Psoas muscle (tissue), 8 donors: ENCODE data around the gene RAD51B. TPM values are rescaled to one million over a fixed set of nuclear protein-coding genes. Genes with fewer than 3 reads are reported as not detected.
A peak's percentile ranks its signal among the peaks of the same experiment; 100 is the strongest.

Experiments
- ATAC-seq, 4 donors: fragments of 200-7000 bp; cut with Tn5 transposase; one replicate each; pipeline ENCODE4 v1.9.1; 2020; ENCODE audit warnings: moderate library complexity in 3 of 4, mild to moderate bottlenecking in 2 of 4
- DNase-seq, 2 donors: peaks; one replicate each; pipeline ENCODE4 v3.0.0-alpha.2; 2020
- H3K27ac ChIP-seq: fragments of 200-600 bp; one replicate; pipeline ENCODE4 v1.8.0; 2022
- H3K27me3 ChIP-seq, 3 donors: fragments of 200-600 bp in 1 of 3; one replicate each; pipeline versions ENCODE4 v1.6.1 to v1.8.0; 2013 to 2022; ENCODE audit warnings: low read length in 2 of 3, mild to moderate bottlenecking in 2 of 3, moderate library complexity in 1 of 3; ENCODE audit not compliant: insufficient read depth in 3 of 3
- H3K36me3 ChIP-seq, 2 donors: fragments of 200-600 bp in 1 of 2; one replicate each; pipeline versions ENCODE4 v1.6.1 to v1.8.0; 2013 to 2022; ENCODE audit warnings: low read depth in 1 of 2, mild to moderate bottlenecking in 1 of 2, moderate library complexity in 1 of 2; ENCODE audit not compliant: insufficient read depth in 1 of 2
- H3K4me1 ChIP-seq: fragments of 200-600 bp; one replicate; pipeline ENCODE4 v1.8.0; 2022
- H3K4me3 ChIP-seq: fragments of 200-600 bp; one replicate; pipeline ENCODE4 v1.8.0; 2022; ENCODE audit warnings: mild to moderate bottlenecking
- H3K9me3 ChIP-seq: fragments of 200-600 bp; one replicate; pipeline ENCODE4 v1.8.0; 2022
- WGBS, 3 donors: extraction: QIAGEN DNeasy Blood & Tissue Kit; methylation state at CpG; one replicate each; pipeline versions ENCODE4 v1.1.6 to v1.1.7; 2013; 5-methylcytosine and 5-hydroxymethylcytosine counted together
- intact Hi-C, 2 donors: fragments of 100-400 bp; cut with DNase I; formaldehyde crosslinking; loops; one replicate each; pipeline versions ENCODE4 v1.11.0 to v1.14.2; 2022
- polyA plus RNA-seq, 3 donors: library from polyadenylated mRNA; stranded (reverse); fragments of 200-250 nt; gene quantifications; one replicate each; pipeline ENCODE4 v1.2.3, GENCODE V29; 2013
- total RNA-seq, 4 donors: library from RNA; stranded (reverse); fragmentation: NEBNext Ultra II Directional in 2 of 4; extraction: Animal tissue kit (Norgen Biotek cat#: 25700) in 2 of 4; gene quantifications; one replicate each; pipeline versions ENCODE4 v1.2.1 to v1.2.4, GENCODE V29; 2021 to 2023
- TF ChIP-seq, protein P1 (sequence below): fragments of 200-600 bp; IDR thresholded peaks from one replicate; pipeline ENCODE4 v1.8.0; 2022; ENCODE audit warnings: antibody characterized with exemption
- donor health status: healthy with polysubstance abuse.
- donor health status: DM: no; HTN: no; CAD: no; lungs with moderate emphysema.
- donor health status: Bipolar disorder and iron deficiency.
- donor health status: healthy.
- donor health status: DM: yes; HTN: yes; CAD: no.
- donor health status: DM: no; HTN: no; CAD: no.
- donor health status: DM: no; HTN: no; CAD: no.
- donor health status: DM: yes; HTN: yes; CAD: no.

The RAD51B gene
- total and polyA plus RNA-seq, 7 donors, result 0.60 to 7.2 (median 2.2) TPM

DNA sequence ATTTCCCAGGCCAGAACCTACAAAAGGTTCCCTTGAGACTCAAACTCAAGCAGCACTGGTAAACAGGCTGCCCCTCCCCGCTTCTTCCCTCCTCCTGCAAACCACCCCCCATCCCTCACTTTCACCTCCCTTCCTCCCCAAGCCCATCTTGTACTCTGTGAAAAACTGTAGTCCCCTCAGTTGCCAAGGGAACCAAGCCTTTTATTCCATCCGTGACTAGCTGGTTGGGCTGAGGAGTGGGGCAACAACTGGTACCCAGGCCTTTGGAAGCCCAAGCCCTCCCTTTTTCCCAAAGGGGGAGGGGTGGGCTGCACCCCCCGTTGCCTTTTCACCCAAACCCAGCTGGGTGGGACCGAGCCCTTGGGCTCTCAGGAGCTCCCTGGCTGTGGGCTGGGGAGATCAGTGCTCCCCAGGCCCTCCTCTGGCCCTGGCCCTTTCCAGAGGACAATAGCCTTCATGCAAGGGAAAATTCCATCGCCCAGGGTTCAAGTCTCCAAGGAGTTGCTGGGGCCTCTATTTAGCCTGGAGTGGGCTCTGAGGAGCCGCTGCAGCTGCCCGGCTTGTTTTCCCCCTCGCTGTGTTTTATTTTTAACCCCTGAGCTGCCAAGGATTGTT lies 911.3 kb downstream of the RAD51B start:
- no peak overlapping the region for H3K27ac ChIP-seq
- H3K9me3 ChIP-seq, result no peaks in the 10 kb centered on the region
- intact Hi-C loops, result no loop called here
- DNase-seq (no peak), ATAC-seq (no peak)
- 35 to 38% (median 36%) methylated on average over 8 of the region's 8 CpGs for WGBS, 3 donors
- H3K4me1 ChIP-seq, result no peaks in the 10 kb centered on the region
- no peaks in the 10 kb centered on the region for H3K27me3 ChIP-seq
- no peak overlapping the region for H3K4me3 ChIP-seq
- TF ChIP-seq, protein P1, sequence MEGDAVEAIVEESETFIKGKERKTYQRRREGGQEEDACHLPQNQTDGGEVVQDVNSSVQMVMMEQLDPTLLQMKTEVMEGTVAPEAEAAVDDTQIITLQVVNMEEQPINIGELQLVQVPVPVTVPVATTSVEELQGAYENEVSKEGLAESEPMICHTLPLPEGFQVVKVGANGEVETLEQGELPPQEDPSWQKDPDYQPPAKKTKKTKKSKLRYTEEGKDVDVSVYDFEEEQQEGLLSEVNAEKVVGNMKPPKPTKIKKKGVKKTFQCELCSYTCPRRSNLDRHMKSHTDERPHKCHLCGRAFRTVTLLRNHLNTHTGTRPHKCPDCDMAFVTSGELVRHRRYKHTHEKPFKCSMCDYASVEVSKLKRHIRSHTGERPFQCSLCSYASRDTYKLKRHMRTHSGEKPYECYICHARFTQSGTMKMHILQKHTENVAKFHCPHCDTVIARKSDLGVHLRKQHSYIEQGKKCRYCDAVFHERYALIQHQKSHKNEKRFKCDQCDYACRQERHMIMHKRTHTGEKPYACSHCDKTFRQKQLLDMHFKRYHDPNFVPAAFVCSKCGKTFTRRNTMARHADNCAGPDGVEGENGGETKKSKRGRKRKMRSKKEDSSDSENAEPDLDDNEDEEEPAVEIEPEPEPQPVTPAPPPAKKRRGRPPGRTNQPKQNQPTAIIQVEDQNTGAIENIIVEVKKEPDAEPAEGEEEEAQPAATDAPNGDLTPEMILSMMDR, result no peak
- H3K36me3 ChIP-seq, result no peaks in the 10 kb centered on the region

DNA sequence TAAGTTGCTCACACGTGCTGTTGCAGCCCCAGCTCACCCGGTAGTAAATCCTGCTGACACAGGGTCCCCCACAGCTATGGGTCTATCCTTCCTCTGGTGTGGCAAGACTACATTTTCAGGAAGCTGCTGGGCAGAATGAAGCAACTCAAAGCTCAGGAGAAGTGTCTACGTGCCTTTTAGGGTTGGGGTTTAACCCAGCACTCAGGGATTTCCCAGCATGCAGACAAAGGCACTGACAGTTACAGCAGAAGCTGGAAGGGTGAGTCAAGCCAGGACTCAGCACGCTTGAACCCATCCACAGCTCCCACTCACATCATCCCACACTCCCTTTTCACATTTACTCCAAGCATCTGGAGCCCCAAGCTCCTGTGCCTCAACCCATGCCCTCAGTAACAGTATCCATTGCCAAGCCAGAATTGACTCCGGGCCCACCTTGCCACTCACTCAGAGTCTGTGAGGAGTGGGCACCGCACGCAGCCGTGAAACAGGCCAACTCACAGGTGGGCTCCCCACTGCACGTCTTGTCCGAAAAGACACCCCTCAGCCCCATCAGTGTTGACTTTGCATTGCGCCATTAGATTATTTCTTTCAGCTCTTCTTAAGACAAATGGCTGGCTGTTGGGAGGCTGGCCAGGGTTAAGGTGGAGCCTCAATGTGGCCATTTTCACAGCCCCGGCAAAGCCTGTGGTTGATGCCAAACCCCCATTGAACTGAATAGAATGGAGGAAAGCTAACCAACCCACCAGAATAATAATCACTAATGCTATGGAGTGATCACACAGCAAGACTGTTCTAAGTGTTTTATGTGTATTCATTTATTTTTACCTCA lies 913.7 kb downstream of the RAD51B start:
- TF ChIP-seq, protein P1, result no peak
- intact Hi-C loops, result no loop called here
- DNase-seq, result no peak
- no peaks in the 10 kb centered on the region for H3K9me3 ChIP-seq
- peaks cover 7% of the 10 kb centered on the region for H3K4me1 ChIP-seq
- H3K27ac ChIP-seq, result peak overlapping the region; percentile 36
- WGBS, 3 donors, result 82 to 89% (median 86%) methylated on average over 12 of the region's 12 CpGs
- no peaks in the 10 kb centered on the region for H3K27me3 ChIP-seq
- H3K36me3 ChIP-seq, result no peaks in the 10 kb centered on the region
- no peak overlapping the region for H3K4me3 ChIP-seq
- ATAC-seq, result peak; percentile 17 to 32 (median 25)

DNA sequence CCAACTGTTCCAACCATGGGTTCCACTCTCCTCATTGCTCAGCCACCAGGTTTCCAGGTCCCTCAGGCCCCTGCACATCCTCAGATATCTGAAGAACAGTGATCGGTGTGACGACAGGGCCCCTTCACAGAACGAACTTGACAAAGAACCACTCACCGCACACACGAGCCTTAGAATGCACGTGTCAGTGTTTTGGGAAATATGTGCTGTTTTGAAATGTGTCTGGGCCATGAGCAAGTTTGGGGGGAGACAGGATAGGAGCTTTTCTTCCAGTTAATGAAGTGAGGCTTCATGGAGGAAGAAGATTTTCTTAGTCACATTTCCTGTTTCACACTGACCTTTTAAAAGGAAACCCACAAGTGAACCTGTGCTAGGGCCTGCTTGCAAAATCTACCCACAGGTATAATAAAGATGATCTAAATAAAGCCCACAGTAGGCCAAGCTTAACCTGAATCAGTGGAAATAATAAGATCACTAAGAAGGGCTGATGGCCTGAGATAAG lies 914.7 kb downstream of the RAD51B start:
- Histone ChIP-seq H3K4me3 (no peak overlapping the region), H3K9me3 (no peaks in the 10 kb centered on the region), H3K4me1 (peaks cover 7% of the 10 kb centered on the region), H3K27ac (no peak overlapping the region), H3K27me3 (no peaks in the 10 kb centered on the region), H3K36me3 (no peaks in the 10 kb centered on the region)
- DNase-seq, result no peak
- TF ChIP-seq, protein P1, result no peak
- intact Hi-C loops, result no loop called here
- WGBS, 3 donors, result 79 to 81% (median 80%) methylated on average over 6 of the region's 6 CpGs
- no peak for ATAC-seq

DNA sequence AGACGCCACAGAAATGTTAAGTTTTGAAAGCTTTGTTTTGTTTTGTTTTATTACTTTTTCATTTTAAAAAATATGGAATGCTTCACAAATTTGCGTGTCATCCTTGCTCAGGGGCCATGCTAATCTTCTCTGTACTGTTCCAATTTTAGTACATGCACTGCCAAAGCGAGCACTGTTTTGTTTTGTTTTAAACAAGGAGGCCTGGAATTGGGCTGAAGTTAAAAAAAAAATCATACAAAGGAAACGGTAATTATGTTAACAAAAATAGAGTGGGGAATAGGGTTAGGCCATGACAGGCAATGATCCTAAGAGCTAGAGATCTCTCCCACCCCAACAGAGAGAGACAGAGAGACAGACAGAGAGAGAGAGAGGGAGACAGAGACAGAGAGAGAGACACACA lies 916.3 kb downstream of the RAD51B start:
- 41 to 57% (median 51%) methylated on average over 4 of the region's 4 CpGs for WGBS, 3 donors
- ATAC-seq, result peak in 1 of 4 donors; percentile 39

More for the DNA sequence above, 916.3 kb downstream of the RAD51B start:
- intact Hi-C loops, result no loop called here
- Histone ChIP-seq H3K27me3 (no peaks in the 10 kb centered on the region), H3K9me3 (no peaks in the 10 kb centered on the region), H3K36me3 (no peaks in the 10 kb centered on the region), H3K4me3 (no peak overlapping the region), H3K4me1 (peaks cover 7% of the 10 kb centered on the region), H3K27ac (no peak overlapping the region)
- TF ChIP-seq, protein P1, result no peak
- no peak for DNase-seq
